Measurements from ENCODE around the gene ZBTB43.

- TF ChIP-seq CTCF (IDR thresholded peaks at IDR 0.05): no peak
- TF ChIP-seq ZFX (IDR thresholded peaks at IDR 0.05; ENCODE audit: borderline replicate concordance): no peak
These were observed 2.4 kb upstream of the ZBTB43 start for GRCh38 chr9:126802318-126803059.
